ENCODE results near the gene PDE11A.

DNA sequence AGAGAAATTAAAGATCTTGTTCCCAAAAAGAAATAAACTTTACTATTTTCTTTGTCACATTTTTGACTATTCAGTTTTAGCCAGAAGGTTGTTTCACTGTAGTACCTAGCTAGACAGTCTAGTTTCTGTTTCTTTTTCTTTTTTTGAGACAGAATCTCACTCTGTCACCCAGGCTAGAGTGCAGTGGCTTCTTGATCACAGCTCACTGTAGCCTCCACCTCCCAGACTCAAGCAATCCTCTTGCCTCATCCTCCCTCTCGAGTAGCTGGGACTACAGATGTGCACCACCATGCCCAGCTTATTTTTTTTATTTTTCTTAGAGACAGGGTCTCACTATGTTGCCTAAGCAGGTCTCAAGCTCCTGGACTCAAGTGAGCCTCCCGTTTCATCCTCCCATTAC lies 41.9 kb upstream of the PDE11A start:
- TF ChIP-seq, protein P1, sequence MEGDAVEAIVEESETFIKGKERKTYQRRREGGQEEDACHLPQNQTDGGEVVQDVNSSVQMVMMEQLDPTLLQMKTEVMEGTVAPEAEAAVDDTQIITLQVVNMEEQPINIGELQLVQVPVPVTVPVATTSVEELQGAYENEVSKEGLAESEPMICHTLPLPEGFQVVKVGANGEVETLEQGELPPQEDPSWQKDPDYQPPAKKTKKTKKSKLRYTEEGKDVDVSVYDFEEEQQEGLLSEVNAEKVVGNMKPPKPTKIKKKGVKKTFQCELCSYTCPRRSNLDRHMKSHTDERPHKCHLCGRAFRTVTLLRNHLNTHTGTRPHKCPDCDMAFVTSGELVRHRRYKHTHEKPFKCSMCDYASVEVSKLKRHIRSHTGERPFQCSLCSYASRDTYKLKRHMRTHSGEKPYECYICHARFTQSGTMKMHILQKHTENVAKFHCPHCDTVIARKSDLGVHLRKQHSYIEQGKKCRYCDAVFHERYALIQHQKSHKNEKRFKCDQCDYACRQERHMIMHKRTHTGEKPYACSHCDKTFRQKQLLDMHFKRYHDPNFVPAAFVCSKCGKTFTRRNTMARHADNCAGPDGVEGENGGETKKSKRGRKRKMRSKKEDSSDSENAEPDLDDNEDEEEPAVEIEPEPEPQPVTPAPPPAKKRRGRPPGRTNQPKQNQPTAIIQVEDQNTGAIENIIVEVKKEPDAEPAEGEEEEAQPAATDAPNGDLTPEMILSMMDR (IDR thresholded peaks at IDR 0.05 in 4 of 5, conservative IDR thresholded peaks at IDR 0.05 in 1 of 5) = no peak
- TF ChIP-seq POLR2A (IDR thresholded peaks at IDR 0.05) = no peak
